GM18508 (cell line): Measurements from ENCODE around the gene PDE8B.

ENCODE experiments used
- ATAC-seq: cut with Tn5 transposase; IDR thresholded peaks from one replicate; pipeline ENCODE4 v1.9.1; 2021; ENCODE audit warnings: moderate number of reproducible peaks; ENCODE audit not compliant: insufficient read depth, unreplicated experiment

PDE8B gene

GRCh38 chr5:77189421-77189820 lies 21.1 kb upstream of the PDE8B start:
- ATAC-seq = no peak

DNA sequence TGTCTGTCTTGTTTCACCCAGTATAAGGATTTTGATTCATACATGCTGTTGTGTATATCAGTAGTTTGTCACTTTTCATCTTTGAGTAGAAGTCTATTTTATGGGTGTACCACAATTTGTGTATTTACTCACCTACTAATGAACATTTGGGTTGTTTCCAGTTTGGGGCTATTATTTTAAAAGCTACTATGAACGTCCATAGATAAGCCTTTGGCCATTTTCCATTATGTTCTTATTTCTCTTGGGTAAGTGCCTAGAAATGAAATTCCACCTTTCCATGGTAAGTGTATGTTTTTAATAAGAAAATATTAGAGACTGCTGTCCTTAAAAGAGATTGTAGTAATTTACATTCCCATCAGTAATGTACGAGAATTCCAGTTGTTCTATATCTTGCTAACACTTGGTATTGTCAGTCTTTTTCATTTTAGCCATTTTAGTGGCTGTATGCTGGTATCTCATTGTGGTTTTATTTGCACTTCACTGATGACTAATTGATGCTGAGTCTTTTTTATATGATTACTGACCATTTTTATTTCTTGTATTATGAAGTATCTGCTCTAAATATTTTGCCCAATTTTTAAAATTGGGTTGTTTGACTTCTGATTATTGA lies 17.9 kb upstream of the PDE8B start:
- no peak for ATAC-seq

DNA sequence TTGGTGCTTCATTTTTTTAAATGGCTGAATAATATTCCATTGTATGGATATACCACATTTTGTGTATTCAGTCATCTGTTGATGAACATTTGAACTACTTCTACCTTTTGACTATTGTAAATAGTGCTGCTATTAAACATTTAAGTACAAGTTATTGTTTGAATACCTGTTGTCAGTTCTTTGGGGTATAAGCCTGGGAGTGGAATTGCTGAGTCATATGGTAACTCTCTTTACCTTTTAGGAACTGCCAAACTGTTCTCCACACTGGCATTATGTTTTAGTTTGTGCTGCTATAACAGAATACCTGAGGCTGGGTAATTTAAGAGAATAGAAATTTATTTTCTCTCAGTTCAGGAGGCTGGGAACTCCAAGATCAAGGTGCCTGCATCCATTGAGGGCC lies 15.7 kb upstream of the PDE8B start:
- no peak for ATAC-seq

DNA sequence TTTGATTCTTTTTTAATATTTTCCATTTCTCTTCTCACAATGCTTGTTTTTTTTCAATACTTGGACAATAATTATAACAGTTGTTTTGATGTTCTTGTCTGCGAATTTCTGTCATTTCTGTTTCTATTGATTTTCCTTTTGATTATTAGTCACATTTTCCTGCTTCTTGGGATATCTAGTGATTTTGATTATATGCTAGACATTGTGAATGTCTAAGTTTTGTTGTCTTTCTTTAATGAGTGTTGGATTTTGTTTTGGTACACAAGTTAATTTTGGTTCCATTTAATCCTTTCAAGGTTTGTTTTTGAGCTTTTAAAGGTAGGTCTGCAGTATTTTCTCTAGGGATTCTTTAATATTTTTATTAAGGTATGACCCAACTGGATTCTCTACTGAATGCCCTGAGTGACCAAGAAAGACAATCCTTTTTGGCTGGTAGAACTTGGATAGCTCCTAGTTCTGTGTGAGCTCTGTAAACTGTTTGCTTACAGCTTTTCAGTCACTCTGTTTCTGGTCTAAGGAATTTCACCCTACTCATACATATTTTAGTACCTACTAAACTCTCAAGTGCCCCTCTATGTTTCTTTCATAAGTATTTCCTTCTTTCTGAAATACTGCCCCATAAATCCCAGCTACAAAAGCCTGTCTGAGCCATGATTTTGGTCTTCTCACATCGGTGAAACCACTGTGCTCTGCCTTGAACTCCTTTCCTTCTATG lies 12.5 kb upstream of the PDE8B start:
- ATAC-seq = no peak

DNA sequence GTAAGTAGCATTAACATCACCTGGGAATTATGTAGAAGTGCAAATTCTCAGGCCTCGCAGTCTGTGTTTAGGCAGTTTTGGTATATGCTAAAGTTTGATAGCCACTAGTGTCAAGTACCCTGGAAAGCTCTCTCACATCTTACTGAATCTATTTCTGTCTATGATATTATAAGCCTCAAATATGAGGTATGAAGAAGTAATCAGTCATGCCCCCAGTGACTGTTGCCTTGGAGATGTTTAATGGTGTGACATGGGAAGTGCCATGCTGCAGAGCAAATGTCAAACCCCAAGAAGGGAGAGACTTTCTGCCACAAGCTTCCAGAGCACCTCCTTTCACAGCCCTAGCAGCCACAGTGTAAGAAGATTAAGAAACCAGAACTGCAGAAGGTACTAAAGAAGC lies 9.8 kb upstream of the PDE8B start:
- no peak for ATAC-seq

- ATAC-seq = no peak
These were observed 8.3 kb upstream of the PDE8B start for GRCh38 chr5:77202145-77202544.

DNA sequence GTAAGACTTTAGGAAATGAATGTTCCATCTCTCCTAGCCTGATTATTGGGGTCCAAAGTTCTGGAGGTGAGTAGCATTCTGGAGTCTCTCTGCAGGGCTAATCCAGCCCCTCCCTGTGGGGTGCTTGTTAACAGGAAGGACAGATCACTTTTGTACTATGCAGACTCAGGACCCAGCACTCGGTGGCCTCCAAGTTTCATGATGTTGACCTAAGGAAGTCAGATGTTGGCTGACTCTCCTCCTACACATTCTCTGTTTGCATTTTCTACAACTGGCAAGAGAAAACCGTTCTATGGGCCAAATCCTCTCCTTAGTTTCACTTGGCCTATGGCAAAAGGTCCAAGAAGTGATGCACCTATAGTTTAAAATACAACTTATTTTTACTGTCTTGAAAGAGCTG lies 5.5 kb upstream of the PDE8B start:
- ATAC-seq = no peak

GRCh38 chr5:77208507-77209163 lies 1.8 kb upstream of the PDE8B start:
- no peak for ATAC-seq

DNA sequence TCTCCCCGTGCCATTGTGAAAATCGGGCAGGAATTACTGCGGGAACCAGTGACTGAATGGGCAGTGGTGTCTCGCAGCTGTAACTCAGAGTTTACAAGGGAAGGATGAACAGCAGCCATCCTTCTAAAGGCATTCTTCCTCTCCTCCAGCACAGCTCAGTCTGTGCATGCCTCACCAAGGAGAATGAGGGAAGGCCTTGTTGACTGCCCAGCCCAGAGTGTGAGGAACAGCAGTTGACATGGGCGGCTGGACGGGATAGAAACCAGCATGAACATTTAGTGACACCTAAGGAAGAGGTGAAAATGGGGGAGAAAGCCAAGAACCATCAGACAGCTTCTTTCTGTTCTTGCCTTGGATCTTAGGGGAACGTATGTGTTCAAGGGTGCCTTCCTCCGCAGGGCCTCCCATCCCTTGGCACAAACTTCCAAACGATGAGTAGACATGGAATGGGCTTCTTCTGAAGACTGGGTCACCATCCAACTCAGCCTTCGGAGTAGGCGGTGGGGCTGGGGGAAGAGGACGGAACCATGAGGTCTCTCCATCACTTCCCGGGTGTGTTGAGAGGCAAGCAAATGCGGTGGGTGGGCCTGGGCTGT lies 887 bp upstream of the PDE8B start:
- ATAC-seq = no peak

- ATAC-seq = no peak
These were observed 647 bp downstream of the PDE8B start for GRCh38 chr5:77210964-77211690.

DNA sequence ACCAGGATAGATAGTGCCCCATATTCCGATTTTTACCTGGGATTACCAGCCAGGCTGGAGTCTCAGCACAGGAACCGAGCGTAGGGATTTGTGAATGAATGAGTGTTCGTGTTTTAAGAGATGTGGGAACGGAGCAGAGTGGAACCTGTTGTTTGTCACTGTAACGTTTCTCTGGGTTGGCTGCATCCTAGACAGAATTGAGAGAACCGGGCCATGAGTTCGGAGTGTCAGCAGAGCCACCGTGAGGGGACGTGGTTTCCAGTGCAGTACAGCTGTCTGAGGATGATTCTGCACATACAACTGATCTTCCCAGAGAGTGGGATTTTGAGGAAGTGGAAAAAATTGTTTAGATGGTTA lies 1.2 kb downstream of the PDE8B start:
- ATAC-seq = no peak

DNA sequence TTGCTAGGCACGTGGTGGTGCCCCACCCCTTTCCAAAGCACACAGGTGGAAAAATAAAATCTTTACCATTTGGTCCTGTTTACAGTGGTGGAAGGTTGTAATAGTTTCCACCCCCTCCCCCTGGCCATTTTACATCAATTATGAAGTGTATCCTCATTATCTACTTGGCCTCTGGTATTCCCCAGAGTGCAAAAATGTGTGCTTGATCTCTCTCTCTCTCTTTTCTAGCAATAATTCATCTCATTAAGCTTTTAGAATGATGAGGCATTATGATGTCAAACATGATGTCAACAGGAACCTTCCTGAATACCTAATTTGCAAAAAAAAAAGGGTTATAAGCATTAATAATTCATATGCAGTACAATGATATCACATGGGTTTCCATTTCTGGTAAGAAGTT lies 3.1 kb downstream of the PDE8B start:
- no peak for ATAC-seq

GRCh38 chr5:77214151-77214550 lies 3.7 kb downstream of the PDE8B start:
- ATAC-seq = no peak

- no peak for ATAC-seq
These were observed 7.8 kb downstream of the PDE8B start for GRCh38 chr5:77218263-77218662.

DNA sequence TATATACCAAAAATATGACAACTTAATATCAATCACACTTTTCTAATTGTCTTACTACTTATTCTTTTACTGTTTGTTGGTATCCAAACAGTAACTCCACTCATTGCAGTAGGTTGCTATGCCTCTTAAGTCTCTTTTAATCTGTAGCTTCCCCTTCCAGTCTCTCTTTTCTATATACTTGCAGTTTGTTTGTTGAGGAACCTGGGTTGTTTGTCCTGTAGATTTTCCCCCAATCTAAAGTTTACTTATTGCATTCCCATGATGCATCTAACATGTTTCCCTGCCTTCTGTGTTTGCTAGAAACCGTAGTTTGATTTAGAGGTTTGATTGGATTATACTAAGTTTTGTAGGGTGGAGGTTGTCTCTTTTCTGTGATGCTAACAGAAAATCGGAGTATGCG lies 10.6 kb downstream of the PDE8B start:
- ATAC-seq = no peak

DNA sequence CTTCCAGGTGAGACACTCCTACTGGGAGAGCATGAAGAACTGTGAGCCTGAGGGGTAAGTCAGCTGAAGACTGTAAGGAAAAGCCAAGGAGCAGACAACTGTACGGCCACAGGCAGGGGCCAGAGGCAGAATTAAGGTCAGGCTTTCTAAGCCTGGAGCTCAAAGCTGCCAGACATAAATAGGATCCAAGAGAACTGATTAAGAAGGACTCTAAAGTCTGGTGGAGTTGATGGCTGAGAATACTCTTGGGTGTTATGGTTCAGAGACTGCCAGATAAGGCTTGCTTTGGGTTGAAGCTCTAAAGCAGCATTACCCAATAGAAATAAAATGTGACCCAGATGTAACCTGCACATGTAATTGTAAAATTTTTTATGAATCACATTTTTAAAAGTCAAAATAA lies 12.2 kb downstream of the PDE8B start:
- no peak for ATAC-seq

DNA sequence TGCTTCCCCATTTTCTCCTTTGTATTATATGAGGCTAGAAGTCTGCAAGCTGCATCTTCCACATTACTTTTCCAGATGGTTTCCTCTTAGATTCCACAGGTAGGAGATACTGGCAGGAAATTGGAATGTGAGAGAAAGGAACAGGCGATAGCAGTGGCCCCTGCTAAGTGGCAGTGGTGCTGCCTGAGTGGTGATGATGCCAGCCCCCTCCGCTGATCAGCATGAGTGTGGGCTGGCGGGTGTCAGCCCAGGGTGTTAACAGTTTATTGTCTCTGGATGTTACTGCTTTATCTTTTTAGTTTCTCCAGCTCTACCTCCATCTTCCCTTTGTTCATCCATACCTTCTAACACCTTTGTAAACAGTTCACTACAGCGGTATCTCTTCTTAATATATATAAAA lies 13.2 kb downstream of the PDE8B start:
- no peak for ATAC-seq

- ATAC-seq = no peak
These were observed 14.3 kb downstream of the PDE8B start for GRCh38 chr5:77224672-77225355.

DNA sequence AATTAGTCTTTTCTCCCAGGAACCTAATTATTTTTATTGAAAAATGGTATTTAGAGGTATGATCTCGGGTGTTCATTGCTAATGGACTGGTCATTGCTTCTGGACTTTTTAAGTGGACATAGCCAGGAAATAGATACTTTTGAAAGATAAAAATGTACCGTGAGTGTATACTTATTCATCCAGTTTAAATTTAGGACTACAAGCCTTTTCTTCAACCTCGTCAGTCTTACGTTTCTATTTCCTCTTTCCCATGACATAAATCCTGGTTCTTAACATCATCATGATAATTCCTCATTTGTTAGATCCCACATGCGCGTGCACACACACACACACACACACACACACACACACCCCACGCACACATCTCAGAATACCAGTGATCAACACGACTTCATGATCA lies 15.1 kb downstream of the PDE8B start:
- ATAC-seq = no peak

DNA sequence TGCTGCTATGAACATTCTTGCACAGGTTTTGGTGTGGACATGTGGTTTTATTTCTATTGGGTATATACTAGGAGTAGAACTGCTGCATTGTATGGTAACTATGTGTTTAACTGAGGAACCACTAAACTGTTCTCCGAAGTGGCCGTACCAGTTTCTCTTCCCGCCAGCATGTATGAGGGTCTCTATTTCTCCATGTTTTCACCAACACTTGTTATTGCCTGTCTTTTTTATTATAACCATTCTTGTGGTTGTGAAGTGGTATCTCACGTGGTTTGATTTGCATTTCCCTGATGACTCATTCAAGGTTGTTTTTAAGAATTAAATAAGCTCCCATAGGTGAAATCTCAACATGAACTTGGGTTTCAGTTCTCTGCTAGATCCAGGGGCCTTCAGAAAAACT lies 19.4 kb downstream of the PDE8B start:
- no peak for ATAC-seq
